ENCODE measurements around the gene DSTN.

DSTN gene

GRCh38 chr20:17641993-17642392 is 72.1 kb downstream of the DSTN start:
- no peak for ATAC-seq
- TF ChIP-seq GLIS3 (CRISPR knock-in tag; IDR thresholded peaks at IDR 0.05), result no peak
- TF ChIP-seq ISL1 (CRISPR knock-in tag; IDR thresholded peaks at IDR 0.05), result no peak
- TF ChIP-seq ZFP30 (CRISPR knock-in tag; IDR thresholded peaks at IDR 0.05), result no peak
- TF ChIP-seq RARB (CRISPR knock-in tag; IDR thresholded peaks at IDR 0.05), result no peak
- no peak for TF ChIP-seq ESRRG (CRISPR knock-in tag; IDR thresholded peaks at IDR 0.05)
- TF ChIP-seq OSR1 (CRISPR knock-in tag; IDR thresholded peaks at IDR 0.05), result no peak
- no peak for TF ChIP-seq PPARA (CRISPR knock-in tag; IDR thresholded peaks at IDR 0.05; ENCODE audit: borderline replicate concordance)
- TF ChIP-seq, protein P1, sequence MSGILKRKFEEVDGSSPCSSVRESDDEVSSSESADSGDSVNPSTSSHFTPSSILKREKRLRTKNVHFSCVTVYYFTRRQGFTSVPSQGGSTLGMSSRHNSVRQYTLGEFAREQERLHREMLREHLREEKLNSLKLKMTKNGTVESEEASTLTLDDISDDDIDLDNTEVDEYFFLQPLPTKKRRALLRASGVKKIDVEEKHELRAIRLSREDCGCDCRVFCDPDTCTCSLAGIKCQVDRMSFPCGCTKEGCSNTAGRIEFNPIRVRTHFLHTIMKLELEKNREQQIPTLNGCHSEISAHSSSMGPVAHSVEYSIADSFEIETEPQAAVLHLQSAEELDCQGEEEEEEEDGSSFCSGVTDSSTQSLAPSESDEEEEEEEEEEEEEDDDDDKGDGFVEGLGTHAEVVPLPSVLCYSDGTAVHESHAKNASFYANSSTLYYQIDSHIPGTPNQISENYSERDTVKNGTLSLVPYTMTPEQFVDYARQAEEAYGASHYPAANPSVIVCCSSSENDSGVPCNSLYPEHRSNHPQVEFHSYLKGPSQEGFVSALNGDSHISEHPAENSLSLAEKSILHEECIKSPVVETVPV (CRISPR knock-in tag; IDR thresholded peaks at IDR 0.05), result no peak

- TF ChIP-seq TCF4 (CRISPR knock-in tag; IDR thresholded peaks at IDR 0.05; ENCODE audit: borderline replicate concordance) (no peak), PPARA (CRISPR knock-in tag; IDR thresholded peaks at IDR 0.05; ENCODE audit: borderline replicate concordance) (no peak), SNAI2 (CRISPR knock-in tag; IDR thresholded peaks at IDR 0.05) (no peak), CSDC2 (CRISPR knock-in tag; IDR thresholded peaks at IDR 0.05) (no peak), BACH2 (CRISPR knock-in tag; IDR thresholded peaks at IDR 0.05; ENCODE audit: borderline replicate concordance) (no peak), ZNF8 (CRISPR knock-in tag; IDR thresholded peaks at IDR 0.05) (no peak), ZFP30 (CRISPR knock-in tag; IDR thresholded peaks at IDR 0.05) (no peak), ISL1 (CRISPR knock-in tag; IDR thresholded peaks at IDR 0.05) (no peak), ZFP3 (CRISPR knock-in tag; IDR thresholded peaks at IDR 0.05) (no peak), ZNF70 (CRISPR knock-in tag; IDR thresholded peaks at IDR 0.05) (no peak), ESRRG (CRISPR knock-in tag; IDR thresholded peaks at IDR 0.05) (no peak), ZC3H10 (CRISPR knock-in tag; IDR thresholded peaks at IDR 0.05) (no peak), GLIS3 (CRISPR knock-in tag; IDR thresholded peaks at IDR 0.05) (no peak), POU6F1 (CRISPR knock-in tag; IDR thresholded peaks at IDR 0.05; ENCODE audit: borderline replicate concordance, low read depth) (no peak), OSR1 (CRISPR knock-in tag; IDR thresholded peaks at IDR 0.05) (no peak), PATZ1 (CRISPR knock-in tag; IDR thresholded peaks at IDR 0.05; ENCODE audit: borderline replicate concordance) (no peak)
- TF ChIP-seq, protein P1 (CRISPR knock-in tag; IDR thresholded peaks at IDR 0.05), result no peak
- ATAC-seq, result no peak
Measured at GRCh38 chr20:17642404-17643269, 72.8 kb downstream of the DSTN start.

- ATAC-seq, result no peak
- no peak for TF ChIP-seq CREB5 (CRISPR knock-in tag; IDR thresholded peaks at IDR 0.05; ENCODE audit: low read depth)
- TF ChIP-seq OSR1 (CRISPR knock-in tag; IDR thresholded peaks at IDR 0.05), result no peak
- TF ChIP-seq BACH2 (CRISPR knock-in tag; IDR thresholded peaks at IDR 0.05; ENCODE audit: borderline replicate concordance), result no peak
- TF ChIP-seq TCF4 (CRISPR knock-in tag; IDR thresholded peaks at IDR 0.05; ENCODE audit: borderline replicate concordance), result no peak
- no peak for TF ChIP-seq RARB (CRISPR knock-in tag; IDR thresholded peaks at IDR 0.05)
- no peak for TF ChIP-seq ESRRG (CRISPR knock-in tag; IDR thresholded peaks at IDR 0.05)
- no peak for TF ChIP-seq CSDC2 (CRISPR knock-in tag; IDR thresholded peaks at IDR 0.05)
- no peak for TF ChIP-seq ZFP30 (CRISPR knock-in tag; IDR thresholded peaks at IDR 0.05)
- TF ChIP-seq POU6F1 (CRISPR knock-in tag; IDR thresholded peaks at IDR 0.05; ENCODE audit: borderline replicate concordance, low read depth), result no peak
- no peak for TF ChIP-seq ZC3H10 (CRISPR knock-in tag; IDR thresholded peaks at IDR 0.05)
- no peak for TF ChIP-seq TOX (CRISPR knock-in tag; IDR thresholded peaks at IDR 0.05; ENCODE audit: borderline replicate concordance)
- no peak for TF ChIP-seq SNAI2 (CRISPR knock-in tag; IDR thresholded peaks at IDR 0.05)
- no peak for TF ChIP-seq PATZ1 (CRISPR knock-in tag; IDR thresholded peaks at IDR 0.05; ENCODE audit: borderline replicate concordance)
- no peak for TF ChIP-seq PPARA (CRISPR knock-in tag; IDR thresholded peaks at IDR 0.05; ENCODE audit: borderline replicate concordance)
- no peak for TF ChIP-seq GLIS3 (CRISPR knock-in tag; IDR thresholded peaks at IDR 0.05)
Measured at GRCh38 chr20:17643531-17644188, 73.8 kb downstream of the DSTN start.
